NCI-H1930 (cell line): ENCODE data around the gene SENP6.
"Not testable (repeated sequence)": the region's sequence is repeated elsewhere in the genome, so short reads cannot be mapped to it uniquely, and the experiment has no call there.

Source experiments
- DNase-seq, 2 experiments: peaks; one replicate each; lab custom pipeline; 2025; lab: John Stamatoyannopoulos, UW

SENP6 gene

DNA sequence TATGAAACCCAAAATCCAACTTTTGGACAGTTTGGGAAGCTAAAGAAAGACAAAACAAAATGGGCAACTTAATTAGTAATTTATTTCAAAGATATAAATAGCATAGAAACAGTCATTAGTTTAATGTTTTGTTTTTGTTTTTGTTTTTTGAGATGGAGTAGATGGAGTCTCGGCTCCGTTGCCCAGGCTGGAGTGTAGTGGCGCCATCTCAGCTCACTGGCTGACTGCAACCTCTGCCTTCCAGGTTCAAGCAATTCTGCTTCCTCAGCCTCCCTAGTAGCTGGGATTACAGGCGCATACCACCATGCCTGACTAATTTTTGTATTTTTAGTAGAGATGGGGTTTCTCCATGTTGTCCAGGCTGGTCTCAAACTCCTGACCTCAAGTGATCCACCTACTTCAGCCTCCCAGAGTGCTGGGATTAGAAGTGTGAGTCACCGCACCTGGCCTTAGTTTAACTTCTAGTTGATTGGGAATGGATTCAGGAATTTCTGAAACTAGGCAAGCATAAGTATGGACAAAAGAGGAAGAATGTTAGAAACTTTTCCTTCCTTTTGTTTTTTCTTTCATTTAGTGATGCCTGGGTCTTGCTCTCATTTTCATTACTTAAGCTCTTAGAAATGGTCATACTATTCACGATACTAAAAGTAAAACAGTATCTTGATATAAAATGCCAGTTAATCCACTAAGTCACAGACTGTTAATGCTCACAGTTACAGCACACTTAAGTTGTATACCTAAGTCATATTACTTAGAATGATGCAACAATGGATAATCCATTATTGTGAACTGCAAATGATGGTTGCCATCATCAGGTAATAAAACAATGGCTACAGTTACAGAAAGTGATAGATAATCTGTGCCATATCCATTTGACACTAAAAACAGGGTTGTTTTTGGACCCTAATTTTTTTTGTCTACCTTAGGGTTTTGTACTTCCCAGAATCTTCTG, 8.2 kb downstream of the SENP6 start:
- DNase-seq: no peak

GRCh38 chr6:75611011-75611701, 9.5 kb downstream of the SENP6 start:
- no peak for DNase-seq

- no peak for DNase-seq
These were observed 10.2 kb downstream of the SENP6 start for GRCh38 chr6:75611702-75612375.

GRCh38 chr6:75612434-75612833, 10.8 kb downstream of the SENP6 start:
- no peak for DNase-seq

GRCh38 chr6:75613056-75613501, 11.4 kb downstream of the SENP6 start:
- no peak for DNase-seq

GRCh38 chr6:75618437-75618836, 16.8 kb downstream of the SENP6 start:
- no peak for DNase-seq

DNA sequence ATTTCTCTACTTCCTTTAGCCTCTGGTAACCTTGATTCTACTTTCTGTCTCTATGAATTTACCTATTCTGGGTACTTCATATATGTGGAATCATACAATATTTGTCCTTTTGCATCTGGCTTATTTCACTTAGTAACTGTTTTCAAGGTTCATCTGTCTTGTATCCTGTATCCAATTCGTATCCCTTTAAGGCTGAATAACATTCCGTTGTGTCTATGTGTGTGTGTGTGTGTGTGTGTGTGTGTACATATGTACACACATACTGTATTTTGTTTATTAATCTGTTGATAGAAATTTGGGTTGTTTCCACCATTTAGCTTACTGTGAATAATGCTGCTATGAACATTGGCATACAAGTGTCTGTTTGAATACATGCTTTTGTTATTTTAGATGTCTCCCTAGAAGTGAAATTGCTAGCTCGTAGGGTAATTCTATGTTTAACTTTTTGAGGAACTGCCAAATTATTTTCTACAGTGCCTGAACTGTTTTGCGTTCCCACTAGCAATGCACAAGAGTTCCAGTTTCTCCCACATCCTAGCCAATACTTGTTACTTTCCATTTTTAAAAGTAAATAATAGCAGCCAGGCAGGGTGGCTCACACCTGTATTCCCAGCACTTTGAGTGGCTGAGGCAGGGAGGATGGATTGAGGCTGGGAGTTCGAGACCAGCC, 17.7 kb downstream of the SENP6 start:
- DNase-seq: no peak

DNA sequence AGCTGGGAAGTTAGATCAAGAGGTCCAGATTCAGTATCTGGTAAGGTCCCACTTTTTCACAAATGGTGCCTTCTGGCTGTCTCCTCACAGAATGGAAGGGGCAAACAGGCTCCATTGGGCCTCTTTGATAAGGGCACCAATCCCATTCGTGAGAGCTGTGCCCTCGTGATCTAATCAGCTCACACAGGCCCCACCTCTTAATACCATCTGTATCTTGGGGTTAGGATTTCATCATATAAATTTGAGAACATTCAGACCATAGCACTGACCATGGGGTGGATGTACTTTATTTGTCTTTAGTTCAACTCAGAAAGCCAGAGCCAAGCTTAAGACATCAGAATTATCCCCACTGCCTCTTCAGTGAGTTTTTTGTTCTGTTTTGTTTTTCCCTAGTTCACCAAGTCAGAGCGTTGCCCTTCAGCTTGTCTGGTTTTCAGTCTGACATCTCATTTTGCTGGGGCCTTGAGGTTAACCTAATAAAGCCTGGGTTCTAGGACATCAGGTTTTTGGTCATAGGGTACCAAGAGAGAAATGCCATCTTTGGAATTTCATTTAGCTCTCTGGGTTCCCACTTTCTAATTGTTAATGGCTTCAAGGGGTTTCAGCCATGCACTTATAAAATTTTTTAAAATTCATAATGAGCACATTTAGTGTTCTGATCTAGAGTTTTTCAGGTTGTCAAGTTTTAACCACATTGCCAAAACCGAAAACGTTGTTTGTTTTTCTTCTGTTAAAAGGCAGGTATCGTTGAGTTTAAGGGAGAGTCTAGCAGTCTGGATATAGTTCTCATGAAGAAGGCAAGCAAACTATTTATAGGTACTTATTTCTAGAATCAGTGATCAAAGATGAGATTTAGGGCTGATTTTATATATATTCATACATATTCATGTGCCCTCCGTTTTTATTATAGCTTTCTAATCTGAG, 19.0 kb downstream of the SENP6 start:
- no peak for DNase-seq

GRCh38 chr6:75621846-75622245, 20.2 kb downstream of the SENP6 start:
- DNase-seq: no peak

GRCh38 chr6:75623491-75623890, 21.8 kb downstream of the SENP6 start:
- DNase-seq: no peak

- DNase-seq: no peak
These were observed 22.7 kb downstream of the SENP6 start for GRCh38 chr6:75624335-75624734.

DNA sequence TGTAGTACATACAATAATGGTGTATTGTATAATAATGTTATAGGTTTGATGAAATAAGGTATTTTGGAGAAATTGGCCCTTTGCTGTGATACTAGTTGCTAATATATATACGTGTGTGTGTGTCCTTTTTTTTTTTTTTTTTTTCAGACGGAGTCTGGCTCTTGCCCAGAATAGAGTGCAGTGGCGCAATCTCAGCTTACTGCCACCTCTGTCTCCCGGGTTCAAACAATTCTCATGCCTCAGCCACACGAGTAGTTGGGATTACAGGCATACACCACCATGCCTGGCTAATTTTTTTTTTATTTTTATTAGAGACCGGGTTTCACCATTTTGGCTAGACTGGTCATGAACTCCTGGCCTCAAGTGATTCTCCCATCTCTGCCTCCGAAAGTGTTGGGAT, 23.3 kb downstream of the SENP6 start:
- no peak for DNase-seq

GRCh38 chr6:75626561-75626960, 24.9 kb downstream of the SENP6 start:
- no peak for DNase-seq

DNA sequence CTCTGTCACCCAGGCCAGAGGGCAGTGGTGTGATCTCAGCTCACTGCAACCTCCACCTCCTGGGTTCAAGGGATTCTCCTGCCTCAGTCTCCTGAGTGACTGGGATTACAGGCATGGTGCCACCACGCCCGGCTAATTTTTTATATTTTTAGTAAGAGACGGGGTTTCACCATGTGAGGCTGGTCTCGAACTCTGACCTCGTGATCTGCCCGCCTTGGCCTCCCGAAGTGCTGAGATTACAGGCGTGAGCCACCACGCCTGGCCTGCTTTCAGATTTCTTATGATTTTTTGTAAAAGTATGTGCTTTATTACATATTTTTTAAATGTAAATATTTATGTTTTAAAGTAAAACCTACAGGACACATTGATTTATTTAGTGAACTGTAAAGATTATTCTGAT, 26.0 kb downstream of the SENP6 start:
- not testable (repeated sequence) for DNase-seq

DNA sequence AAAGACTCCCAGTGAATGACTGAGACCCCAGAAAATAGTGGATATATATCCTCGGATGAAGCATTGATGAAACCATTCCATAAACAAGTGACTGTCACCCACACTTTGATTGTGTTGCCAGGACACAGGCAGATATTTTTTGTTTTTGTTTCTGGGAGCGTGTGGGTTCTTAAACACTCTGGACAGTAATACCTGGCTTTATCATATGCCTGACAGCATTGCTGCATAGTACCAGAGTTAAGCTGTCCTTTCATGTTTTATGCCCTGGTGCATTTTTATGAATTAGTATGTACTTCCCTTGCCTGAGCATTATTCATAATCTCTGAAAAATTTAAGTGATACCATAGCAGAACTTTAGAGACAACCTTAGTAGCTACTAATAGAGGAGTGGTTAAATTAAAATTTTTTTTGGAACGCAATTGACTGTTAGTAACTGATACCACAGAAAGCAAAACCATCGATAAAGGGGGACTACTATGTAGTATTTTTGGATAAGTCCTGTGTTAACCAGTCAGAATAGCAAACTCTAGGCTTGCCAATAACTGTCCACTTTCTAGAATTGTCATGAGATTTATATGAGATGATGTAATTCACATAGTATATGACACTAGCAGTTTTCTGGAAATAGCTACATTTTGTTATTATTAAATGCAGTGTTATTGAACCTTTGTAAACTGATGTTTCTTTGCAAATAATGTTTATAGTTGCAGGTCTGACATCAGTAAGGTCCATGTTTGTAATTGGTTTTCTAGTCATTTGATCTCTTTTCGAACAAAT, 30.4 kb downstream of the SENP6 start:
- DNase-seq: no peak

DNA sequence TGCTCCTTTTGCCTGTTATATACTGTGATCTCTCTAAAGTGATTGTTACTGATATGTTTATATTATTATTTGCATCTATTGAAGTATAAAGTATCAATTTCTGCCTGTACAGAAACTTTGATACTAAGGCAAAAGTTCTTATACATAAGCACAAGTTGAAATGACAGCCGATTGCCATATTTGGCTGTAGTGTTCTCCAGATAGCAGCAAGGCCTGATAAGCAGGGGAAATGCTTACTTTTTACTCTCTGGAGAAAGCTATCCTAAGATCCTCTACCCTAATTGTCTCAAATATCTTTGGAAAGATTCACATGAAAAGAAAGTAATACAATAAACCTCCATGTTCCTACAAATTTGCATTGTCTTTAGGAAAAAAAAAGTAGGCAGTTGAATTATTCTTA, 31.4 kb downstream of the SENP6 start:
- DNase-seq: no peak

GRCh38 chr6:75642311-75642710, 40.6 kb downstream of the SENP6 start:
- no peak for DNase-seq

DNA sequence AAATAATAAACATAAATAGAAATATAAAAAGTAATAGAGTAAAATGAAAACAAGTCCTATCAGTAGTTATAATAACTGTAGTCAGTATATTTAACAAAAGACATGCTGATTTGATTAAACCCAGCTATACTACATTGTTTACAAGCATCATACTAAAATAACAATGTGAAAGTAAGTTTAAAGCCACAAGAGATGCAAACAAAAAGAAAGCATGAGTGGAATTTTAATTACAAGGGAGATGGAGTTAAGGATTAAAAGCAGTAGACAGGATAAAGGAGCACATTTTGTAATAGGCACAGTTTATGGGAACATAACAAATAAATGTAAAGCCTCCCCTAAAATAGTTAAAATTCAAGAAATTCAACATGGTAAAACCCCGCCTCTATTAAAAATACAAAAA, 41.5 kb downstream of the SENP6 start:
- DNase-seq: no peak

GRCh38 chr6:75656479-75656878, 54.8 kb downstream of the SENP6 start:
- no peak for DNase-seq

GRCh38 chr6:75657327-75657726, 55.6 kb downstream of the SENP6 start:
- no peak for DNase-seq
